DOHH2 (cell line): ENCODE measurements around the gene CLASP1.

Source experiments
- H3F3A ChIP-seq: fragments of 200-600 bp; sonication (generic), shearing (Covaris generic); 2 replicates; pipeline ENCODE4 v1.6.0; 2016; ENCODE audit warnings: antibody characterized with exemption, mild to moderate bottlenecking; ENCODE audit not compliant: control insufficient read depth, insufficient read depth
- H3K27ac ChIP-seq: fragments of 200-600 bp; sonication (generic); 2 replicates; pipeline ENCODE4 v1.5.1; 2014; ENCODE audit warnings: low read depth, mild to moderate bottlenecking, low read length, moderate library complexity
- H3K27me3 ChIP-seq: fragments of 200-600 bp; sonication (generic); 2 replicates; pipeline ENCODE4 v1.6.1; 2014; ENCODE audit warnings: mild to moderate bottlenecking, low read length, mixed read lengths; ENCODE audit not compliant: control insufficient read depth
- H3K36me3 ChIP-seq: fragments of 200-600 bp; sonication (generic); 2 replicates; pipeline ENCODE4 v1.6.1; 2014; ENCODE audit warnings: mild to moderate bottlenecking, low read length, moderate library complexity, mixed read lengths; ENCODE audit not compliant: control insufficient read depth
- H3K4me1 ChIP-seq: fragments of 200-600 bp; sonication (generic); 2 replicates; pipeline ENCODE4 v1.6.1; 2014; ENCODE audit warnings: mild to moderate bottlenecking, low read length, mixed read lengths; ENCODE audit not compliant: control insufficient read depth
- H3K4me2 ChIP-seq: fragments of 200-600 bp; sonication (generic); 2 replicates; pipeline ENCODE4 v1.6.0; 2014; ENCODE audit warnings: mild to moderate bottlenecking, low read length, moderate library complexity
- H3K4me3 ChIP-seq: fragments of 200-600 bp; sonication (generic); 2 replicates; pipeline ENCODE4 v1.5.1; 2014; ENCODE audit warnings: mild to moderate bottlenecking, low read length, mixed read lengths
- H3K79me2 ChIP-seq: fragments of 200-600 bp; sonication (generic); 2 replicates; pipeline ENCODE4 v1.6.1; 2014; ENCODE audit warnings: mild to moderate bottlenecking, low read length, mixed read lengths; ENCODE audit not compliant: control insufficient read depth
- H3K9me2 ChIP-seq: fragments of 200-600 bp; sonication (generic); replicated peaks from 2 replicates; pipeline ENCODE4 v1.6.1; 2014; ENCODE audit warnings: mild to moderate bottlenecking, low read length, mixed read lengths; ENCODE audit not compliant: control insufficient read depth
- H3K9me3 ChIP-seq: fragments of 200-600 bp; sonication (generic); 2 replicates; pipeline ENCODE4 v1.6.1; 2014; ENCODE audit warnings: antibody characterized with exemption, low read length, mixed read lengths; ENCODE audit not compliant: control insufficient read depth, insufficient read depth
- H4K20me1 ChIP-seq: fragments of 200-600 bp; sonication (generic); 2 replicates; pipeline ENCODE4 v1.6.0; 2014; ENCODE audit warnings: low read depth, mild to moderate bottlenecking, antibody characterized with exemption, low read length, moderate library complexity; ENCODE audit not compliant: control insufficient read depth, insufficient read depth
- CTCF ChIP-seq: fragments of 200-600 bp; sonication (generic); IDR thresholded peaks from one replicate; pipeline ENCODE4 v1.5.1; 2014; ENCODE audit warnings: antibody characterized with exemption, mild to moderate bottlenecking, low read depth, low read length; ENCODE audit not compliant: poor library complexity, severe bottlenecking
- EZH2phosphoT487 ChIP-seq: fragments of 200-600 bp; sonication (generic); IDR thresholded peaks from 2 replicates; pipeline ENCODE4 v1.6.1; 2017; ENCODE audit warnings: borderline replicate concordance, mild to moderate bottlenecking, antibody characterized with exemption, low read length, moderate library complexity, mixed read lengths

CLASP1 gene

GRCh38 chr2:121504316-121504715 is 144.9 kb downstream of the CLASP1 start:
- Histone ChIP-seq H3F3A (no peaks in the 10 kb centered on the region), H4K20me1 (no peaks in the 10 kb centered on the region), H3K4me1 (no peaks in the 10 kb centered on the region), H3K79me2 (peaks cover 20% of the 10 kb centered on the region), H3K36me3 (peaks cover 56% of the 10 kb centered on the region), H3K4me2 (no peak overlapping the region), H3K9me2 (no peaks in the 10 kb centered on the region), H3K27ac (no peak overlapping the region), H3K4me3 (no peak overlapping the region), H3K27me3 (no peaks in the 10 kb centered on the region), H3K9me3 (no peaks in the 10 kb centered on the region)
- TF ChIP-seq CTCF, result no peak
- TF ChIP-seq EZH2phosphoT487, result no peak

- no peaks in the 10 kb centered on the region for H4K20me1 ChIP-seq
- no peak overlapping the region for H3K4me3 ChIP-seq
- H3K27ac ChIP-seq, result no peak overlapping the region
- no peaks in the 10 kb centered on the region for H3K27me3 ChIP-seq
- H3K4me2 ChIP-seq, result no peak overlapping the region
- H3K79me2 ChIP-seq, result peaks cover 14% of the 10 kb centered on the region
- no peaks in the 10 kb centered on the region for H3K9me2 ChIP-seq
- no peaks in the 10 kb centered on the region for H3F3A ChIP-seq
- no peak for TF ChIP-seq CTCF
- no peak for TF ChIP-seq EZH2phosphoT487
- H3K9me3 ChIP-seq, result no peaks in the 10 kb centered on the region
- no peaks in the 10 kb centered on the region for H3K4me1 ChIP-seq
- peaks cover 58% of the 10 kb centered on the region for H3K36me3 ChIP-seq
Measured at GRCh38 chr2:121502781-121503180, 146.5 kb downstream of the CLASP1 start.

- no peaks in the 10 kb centered on the region for H3F3A ChIP-seq
- H4K20me1 ChIP-seq, result no peaks in the 10 kb centered on the region
- no peak overlapping the region for H3K4me3 ChIP-seq
- TF ChIP-seq CTCF (no peak), EZH2phosphoT487 (no peak)
- no peaks in the 10 kb centered on the region for H3K27me3 ChIP-seq
- no peaks in the 10 kb centered on the region for H3K9me2 ChIP-seq
- peaks cover 12% of the 10 kb centered on the region for H3K79me2 ChIP-seq
- no peaks in the 10 kb centered on the region for H3K9me3 ChIP-seq
- no peak overlapping the region for H3K27ac ChIP-seq
- no peak overlapping the region for H3K4me2 ChIP-seq
- H3K4me1 ChIP-seq, result no peaks in the 10 kb centered on the region
- H3K36me3 ChIP-seq, result peaks cover 58% of the 10 kb centered on the region
Measured at GRCh38 chr2:121502246-121502645, 147.0 kb downstream of the CLASP1 start.

GRCh38 chr2:121501554-121501953 is 147.7 kb downstream of the CLASP1 start:
- no peaks in the 10 kb centered on the region for H3F3A ChIP-seq
- peaks cover 6% of the 10 kb centered on the region for H3K79me2 ChIP-seq
- peaks cover 60% of the 10 kb centered on the region for H3K36me3 ChIP-seq
- H4K20me1 ChIP-seq, result no peaks in the 10 kb centered on the region
- no peaks in the 10 kb centered on the region for H3K27me3 ChIP-seq
- no peaks in the 10 kb centered on the region for H3K9me2 ChIP-seq
- no peak overlapping the region for H3K4me3 ChIP-seq
- H3K4me2 ChIP-seq, result no peak overlapping the region
- TF ChIP-seq EZH2phosphoT487 (no peak), CTCF (no peak)
- no peaks in the 10 kb centered on the region for H3K4me1 ChIP-seq
- H3K27ac ChIP-seq, result no peak overlapping the region
- H3K9me3 ChIP-seq, result no peaks in the 10 kb centered on the region
